ENCODE data around the gene KNTC1.

- TF ChIP-seq TAF1 (IDR thresholded peaks at IDR 0.05; ENCODE audit: borderline replicate concordance, insufficient read depth, low read length) (no peak), REST (IDR thresholded peaks at IDR 0.05; ENCODE audit: insufficient read depth in 1 of 2, low read depth in 2 of 2, low read length in 2 of 2) (no peak)
Measured at GRCh38 chr12:122614839-122615238, 87.8 kb downstream of the KNTC1 start.

Data from PFSK-1 (cell line).